ENCODE results near the gene KCMF1. TPM values are rescaled to one million over a fixed set of nuclear protein-coding genes. Genes with fewer than 3 reads are reported as not detected.

Gene KCMF1
- total RNA-seq, 8 experiments from 2014 or later = 28.9 to 54.3 (median 34.3) TPM

DNA sequence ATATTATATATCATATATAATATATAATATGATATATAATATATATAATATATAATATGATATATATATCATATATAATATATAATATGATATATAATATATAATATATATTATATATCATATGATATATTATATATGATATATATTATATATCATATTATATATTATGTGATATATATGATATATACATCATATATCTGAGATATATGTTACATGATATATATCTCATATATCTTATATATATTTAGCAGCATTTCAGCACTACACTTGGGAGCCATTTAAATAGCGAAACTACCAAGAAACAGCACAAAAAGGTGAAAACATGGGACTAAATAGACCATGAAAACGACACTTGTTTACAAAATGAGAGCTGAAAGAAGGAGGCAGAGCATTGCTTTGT is 37.3 kb downstream of the KCMF1 start:
- no peak for ATAC-seq (replicated peaks in 6 of 8)
- WGBS, 10 experiments = 88 to 100% (median 100%) methylated on average over 1 to 2 of the region's 2 CpGs; no CpG with 5 or more reads in 1 of the 10 experiments
- Histone ChIP-seq H3K4me3 (no peak overlapping the region), H3K4me1 (replicated peaks in 1 of 2) (no peaks in the 10 kb centered on the region), H3K27ac (no peak overlapping the region)
- in situ Hi-C loops (cut with MboI; ENCODE audit: low pct_unique_long_range_greater_than_20kb in 2 of 9, low sequenced_read_pairs in 9 of 9, unreplicated experiment in 9 of 9) = no loop called here

DNA sequence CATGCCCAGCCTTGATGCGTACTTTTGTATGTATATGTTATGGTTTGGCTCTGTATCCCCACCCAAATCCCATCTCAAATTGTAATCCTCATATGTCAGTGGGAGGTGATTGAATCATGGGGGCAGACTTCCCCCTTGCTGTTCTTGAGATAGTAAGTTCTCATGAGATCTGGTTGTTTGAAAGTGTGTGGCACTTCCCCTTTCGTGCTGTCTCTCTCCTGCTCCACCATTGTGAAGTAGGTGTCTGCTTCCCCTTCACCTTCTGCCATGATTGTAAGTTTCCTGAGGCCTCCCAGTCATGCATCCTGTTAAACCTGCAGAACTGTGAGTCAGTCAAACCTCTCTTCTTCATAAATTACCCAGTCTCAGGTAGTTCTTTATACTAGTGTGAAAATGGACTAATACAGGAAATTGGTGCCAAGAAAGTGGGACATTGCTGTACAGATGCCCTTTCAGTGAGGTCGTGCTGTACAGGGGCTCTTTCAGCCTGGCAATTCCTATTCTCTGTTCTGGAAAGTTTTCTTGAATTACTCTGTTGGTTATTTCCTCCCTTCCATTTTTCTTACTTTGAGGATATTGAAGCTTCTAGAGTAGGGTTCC is 38.2 kb downstream of the KCMF1 start:
- Histone ChIP-seq H3K4me3 (no peak overlapping the region), H3K27ac (no peak overlapping the region), H3K4me1 (replicated peaks in 1 of 2) (no peaks in the 10 kb centered on the region)
- in situ Hi-C loops (cut with MboI; ENCODE audit: low pct_unique_long_range_greater_than_20kb in 2 of 9, low sequenced_read_pairs in 9 of 9, unreplicated experiment in 9 of 9) = no loop called here
- no peak for ATAC-seq (replicated peaks in 6 of 8)
- WGBS, 10 experiments = 70 to 100% (median 94%) methylated on average over 1 to 2 of the region's 3 CpGs; no CpG with 5 or more reads in 1 of the 10 experiments

DNA sequence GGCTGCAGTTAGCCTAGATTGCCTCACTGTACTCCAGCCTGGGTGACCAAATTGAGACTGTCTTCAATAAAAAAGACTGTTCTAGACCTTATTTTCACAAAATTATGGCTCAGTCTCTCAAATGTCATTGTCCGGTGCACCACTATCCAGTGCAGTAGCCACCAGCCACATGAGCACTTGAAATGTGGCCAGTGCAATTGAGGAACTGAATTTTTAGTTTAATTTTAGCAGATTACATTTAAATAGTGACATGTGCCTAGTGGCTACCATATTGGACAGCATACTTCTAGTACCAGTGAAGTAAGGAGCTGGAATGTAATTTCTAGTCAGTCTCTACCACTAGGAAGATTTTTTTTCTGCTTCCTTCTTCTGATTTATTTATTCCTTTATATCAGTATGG is 39.4 kb downstream of the KCMF1 start:
- Histone ChIP-seq H3K4me3 (no peak overlapping the region), H3K27ac (no peak overlapping the region), H3K4me1 (replicated peaks in 1 of 2) (no peaks in the 10 kb centered on the region)
- WGBS, 10 experiments = 80 to 100% (median 100%) methylated on average over 1 of the region's 1 CpG; no CpG with 5 or more reads in 3 of the 10 experiments
- ATAC-seq (replicated peaks in 6 of 8) = no peak
- in situ Hi-C loops (cut with MboI; ENCODE audit: low pct_unique_long_range_greater_than_20kb in 2 of 9, low sequenced_read_pairs in 9 of 9, unreplicated experiment in 9 of 9) = no loop called here

DNA sequence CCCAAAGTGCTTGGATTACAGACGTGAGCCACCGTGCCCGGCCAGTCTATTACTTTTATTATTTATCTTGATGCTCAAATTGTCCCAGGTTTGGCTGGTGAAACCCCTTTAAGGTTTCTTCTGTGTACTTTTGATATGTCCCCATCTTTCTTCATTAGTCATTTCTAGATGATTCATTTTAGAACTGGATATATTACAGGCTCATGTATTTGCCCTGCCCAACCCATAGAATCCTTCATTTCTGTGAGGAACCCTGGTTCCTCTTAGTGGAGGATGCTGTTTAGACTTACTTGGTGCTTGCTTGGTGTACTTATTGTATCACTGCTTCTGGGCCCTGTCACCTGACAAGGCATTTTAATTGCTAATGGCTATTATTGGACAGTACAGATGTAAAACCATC is 40.1 kb downstream of the KCMF1 start:
- in situ Hi-C loops (cut with MboI; ENCODE audit: low pct_unique_long_range_greater_than_20kb in 2 of 9, low sequenced_read_pairs in 9 of 9, unreplicated experiment in 9 of 9) = no loop called here
- WGBS, 10 experiments = 90 to 100% (median 100%) methylated on average over 1 to 3 of the region's 3 CpGs; no CpG with 5 or more reads in 3 of the 10 experiments
- ATAC-seq (replicated peaks in 6 of 8) = no peak

DNA sequence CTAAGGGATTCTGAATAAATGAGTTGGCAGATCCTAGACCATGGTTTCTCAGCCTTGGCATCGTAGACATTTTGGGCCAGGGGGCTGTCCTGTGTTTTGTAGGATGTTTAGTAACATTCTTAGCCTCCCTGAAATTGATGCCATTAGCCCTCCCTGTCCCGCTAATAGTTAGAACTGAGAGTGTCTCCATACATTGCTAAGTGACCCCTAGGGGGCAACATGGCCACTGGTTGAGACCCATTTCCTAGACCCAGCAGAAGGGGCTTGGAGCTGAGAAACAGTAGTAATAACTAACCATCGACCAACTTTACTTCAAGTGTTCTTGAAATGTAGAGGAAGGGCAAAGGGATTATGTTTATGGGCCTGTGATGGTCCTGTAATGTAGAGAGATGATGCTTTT is 40.8 kb downstream of the KCMF1 start:
- WGBS, 10 experiments = 40 to 100% (median 69%) methylated on average over 1 to 2 of the region's 3 CpGs; no CpG with 5 or more reads in 4 of the 10 experiments
- no peak for ATAC-seq (replicated peaks in 6 of 8)
- in situ Hi-C loops (cut with MboI; ENCODE audit: low pct_unique_long_range_greater_than_20kb in 2 of 9, low sequenced_read_pairs in 9 of 9, unreplicated experiment in 9 of 9) = no loop called here
- Histone ChIP-seq H3K4me3 (no peak overlapping the region), H3K27ac (no peak overlapping the region), H3K4me1 (replicated peaks in 1 of 2) (no peaks in the 10 kb centered on the region)

More for the DNA sequence above, 40.1 kb downstream of the KCMF1 start:
- Histone ChIP-seq H3K27ac (no peak overlapping the region), H3K4me3 (no peak overlapping the region), H3K4me1 (replicated peaks in 1 of 2) (no peaks in the 10 kb centered on the region)

DNA sequence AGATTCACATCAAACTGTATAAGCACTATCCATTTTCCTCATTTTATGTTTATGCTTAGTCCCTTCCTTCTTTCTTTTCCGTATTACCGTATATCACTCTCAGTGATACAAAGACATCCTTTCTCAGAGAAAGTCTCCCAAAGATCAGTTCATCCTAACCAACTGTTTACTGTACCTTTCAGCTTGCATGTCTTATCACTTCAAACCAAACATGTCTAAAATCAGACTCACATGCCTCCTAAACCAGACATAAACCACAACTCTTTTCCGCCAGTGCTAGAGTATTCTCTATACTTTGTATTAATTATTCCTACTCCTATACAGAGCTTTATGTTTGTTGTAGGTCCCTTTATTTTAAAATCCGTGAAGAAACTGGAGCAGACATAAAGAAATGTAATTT is 41.5 kb downstream of the KCMF1 start:
- WGBS, 10 experiments = 67 to 100% (median 94%) methylated on average over 2 to 4 of the region's 4 CpGs
- no peak overlapping the region for H3K27ac ChIP-seq
- H3K4me3 ChIP-seq = no peak overlapping the region
- in situ Hi-C loops (cut with MboI; ENCODE audit: low pct_unique_long_range_greater_than_20kb in 2 of 9, low sequenced_read_pairs in 9 of 9, unreplicated experiment in 9 of 9) = no loop called here
- no peak for ATAC-seq (replicated peaks in 6 of 8)
- H3K4me1 ChIP-seq (replicated peaks in 1 of 2) = no peaks in the 10 kb centered on the region

DNA sequence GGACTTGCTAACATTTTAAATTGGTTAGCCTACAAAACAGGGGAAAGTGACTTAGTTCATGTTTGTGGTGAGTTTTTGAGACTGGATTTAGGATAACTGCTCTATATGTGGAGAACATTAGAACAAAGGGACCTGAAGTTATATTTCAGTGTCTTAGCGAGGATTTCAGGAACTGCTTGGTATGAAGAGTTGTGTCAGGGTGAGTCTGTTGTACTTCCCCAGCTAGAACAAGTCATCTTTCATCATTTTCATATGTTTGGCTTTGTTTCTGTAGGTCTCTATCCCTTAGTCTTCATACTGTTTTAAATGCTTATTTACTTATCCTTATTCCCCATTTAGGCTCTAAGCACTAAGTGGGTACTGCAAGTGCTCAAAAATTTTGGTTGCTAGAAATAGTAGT is 41.9 kb downstream of the KCMF1 start:
- WGBS, 10 experiments = 50 to 100% (median 100%) methylated on average over 1 of the region's 1 CpG; no CpG with 5 or more reads in 3 of the 10 experiments
- Histone ChIP-seq H3K4me3 (no peak overlapping the region), H3K27ac (no peak overlapping the region), H3K4me1 (replicated peaks in 1 of 2) (no peaks in the 10 kb centered on the region)
- ATAC-seq (replicated peaks in 6 of 8) = no peak
- in situ Hi-C loops (cut with MboI; ENCODE audit: low pct_unique_long_range_greater_than_20kb in 2 of 9, low sequenced_read_pairs in 9 of 9, unreplicated experiment in 9 of 9) = no loop called here

DNA sequence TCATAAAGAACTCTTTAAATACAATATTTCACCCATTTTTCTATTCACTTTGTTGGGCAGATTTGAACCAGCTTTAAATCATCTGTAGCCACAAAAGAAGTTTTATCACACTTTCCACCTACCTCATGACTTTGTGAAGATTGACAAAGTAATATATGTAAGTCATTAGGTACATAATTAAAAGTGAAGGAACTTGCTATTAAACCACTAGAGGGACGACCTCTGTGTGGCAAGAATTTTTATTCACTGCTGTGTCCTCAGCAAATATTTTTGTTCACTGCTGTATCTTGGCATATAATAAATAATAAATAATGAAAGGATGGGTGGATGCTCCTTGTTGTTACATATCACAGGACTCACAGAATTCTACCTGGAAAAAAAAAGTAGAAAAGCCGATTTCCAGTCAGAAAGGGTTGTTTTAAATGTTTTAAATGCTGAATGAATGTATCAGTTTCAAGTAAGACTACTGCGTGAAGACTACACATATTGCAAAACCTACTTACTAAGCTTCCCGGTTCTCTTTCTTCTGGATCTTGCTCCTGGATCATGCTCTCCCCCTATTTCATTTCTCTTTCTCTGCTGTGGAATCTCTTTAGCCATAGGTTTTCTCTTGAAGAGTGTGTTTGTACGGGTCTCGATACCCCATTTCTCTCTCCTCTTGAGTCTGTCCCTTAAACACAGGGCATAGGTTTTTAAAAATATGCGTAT is 44.8 kb downstream of the KCMF1 start:
- WGBS, 10 experiments = 19 to 100% (median 90%) methylated on average over 1 to 7 of the region's 7 CpGs
- in situ Hi-C loops (cut with MboI; ENCODE audit: low pct_unique_long_range_greater_than_20kb in 2 of 9, low sequenced_read_pairs in 9 of 9, unreplicated experiment in 9 of 9) = no loop called here
- Histone ChIP-seq H3K4me1 (replicated peaks in 1 of 2) (no peaks in the 10 kb centered on the region), H3K4me3 (no peak overlapping the region), H3K27ac (no peak overlapping the region)
- no peak for ATAC-seq (replicated peaks in 6 of 8)

DNA sequence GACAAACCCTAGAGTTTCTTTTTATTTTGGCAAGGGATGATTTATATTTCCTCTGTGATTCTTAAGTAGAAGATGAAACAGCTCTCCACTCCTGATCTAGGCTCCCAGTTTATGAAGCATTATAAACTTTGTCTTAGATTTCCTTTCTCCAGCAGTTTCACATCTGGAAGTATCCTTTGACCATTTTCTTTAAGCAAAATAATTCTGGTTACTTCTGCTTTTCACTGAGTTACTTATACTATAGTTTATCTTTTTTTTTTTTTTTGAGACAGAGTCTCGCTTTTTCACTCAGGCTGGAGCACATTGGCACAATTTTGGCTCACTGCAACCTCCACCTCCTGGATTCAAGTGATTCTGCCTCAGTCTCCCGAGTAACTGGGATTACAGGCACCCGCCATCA is 45.5 kb downstream of the KCMF1 start:
- no peak for ATAC-seq (replicated peaks in 6 of 8)
- 84 to 100% (median 100%) methylated on average over 1 to 3 of the region's 3 CpGs for WGBS, 10 experiments
- Histone ChIP-seq H3K4me3 (no peak overlapping the region), H3K27ac (no peak overlapping the region), H3K4me1 (replicated peaks in 1 of 2) (no peaks in the 10 kb centered on the region)
- in situ Hi-C loops (cut with MboI; ENCODE audit: low pct_unique_long_range_greater_than_20kb in 2 of 9, low sequenced_read_pairs in 9 of 9, unreplicated experiment in 9 of 9) = no loop called here

DNA sequence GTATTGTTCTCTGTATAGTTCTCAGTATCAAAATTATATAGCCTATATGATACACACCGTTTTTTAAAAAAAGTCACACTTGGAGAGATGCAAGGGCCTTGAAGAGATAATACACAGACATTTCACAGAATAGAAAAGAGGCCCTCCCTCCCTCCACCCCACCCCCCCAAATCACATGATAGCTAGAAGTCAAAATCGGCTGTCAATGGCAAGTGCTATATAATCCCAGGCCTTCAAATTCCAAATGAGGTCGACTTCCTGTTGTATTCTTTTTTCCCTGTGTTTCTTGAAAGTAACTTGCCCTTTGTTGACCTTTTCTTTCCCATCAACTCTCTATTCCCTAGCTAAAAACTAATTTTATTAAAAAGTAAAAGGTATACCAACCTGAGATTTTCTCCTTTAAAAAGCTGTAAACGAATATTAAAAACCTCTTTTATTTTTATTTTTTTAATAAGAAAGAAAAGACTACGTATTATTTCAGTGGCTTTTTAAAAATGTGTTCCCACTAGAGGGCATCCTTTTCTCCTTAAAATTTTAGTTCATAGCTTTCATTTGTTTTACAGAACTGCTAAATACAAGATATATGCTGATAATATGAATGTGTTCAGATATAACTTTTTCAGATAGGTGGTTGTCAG is 46.6 kb downstream of the KCMF1 start:
- in situ Hi-C loops (cut with MboI; ENCODE audit: low pct_unique_long_range_greater_than_20kb in 2 of 9, low sequenced_read_pairs in 9 of 9, unreplicated experiment in 9 of 9) = no loop called here
- no peak overlapping the region for H3K27ac ChIP-seq
- peak in 1 of 8 experiments; percentile 31 for ATAC-seq (replicated peaks in 6 of 8)
- H3K4me1 ChIP-seq (replicated peaks in 1 of 2) = no peaks in the 10 kb centered on the region
- no peak overlapping the region for H3K4me3 ChIP-seq
- 0 to 67% (median 34%) methylated on average over 1 to 5 of the region's 5 CpGs for WGBS, 10 experiments

DNA sequence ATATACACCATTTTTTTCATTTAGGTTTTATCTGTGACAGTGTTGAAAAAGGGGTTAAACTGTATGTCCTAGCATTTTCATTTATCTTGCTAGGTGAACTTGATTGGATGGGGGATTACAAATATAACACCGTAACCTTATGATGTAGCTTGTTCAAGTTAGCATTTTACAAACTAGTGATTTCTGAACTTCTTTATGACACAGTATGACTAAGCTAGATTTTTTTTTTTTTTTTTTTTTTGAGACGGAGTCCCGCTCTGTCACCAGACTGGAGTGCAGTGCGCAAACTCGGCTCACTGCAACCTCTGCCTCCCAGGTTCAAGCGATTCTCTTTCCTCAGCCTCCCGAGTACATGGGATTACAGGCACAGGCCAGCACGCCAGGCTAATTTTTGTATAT is 47.1 kb downstream of the KCMF1 start:
- WGBS, 10 experiments = 75 to 100% (median 100%) methylated on average over 1 to 4 of the region's 8 CpGs

DNA sequence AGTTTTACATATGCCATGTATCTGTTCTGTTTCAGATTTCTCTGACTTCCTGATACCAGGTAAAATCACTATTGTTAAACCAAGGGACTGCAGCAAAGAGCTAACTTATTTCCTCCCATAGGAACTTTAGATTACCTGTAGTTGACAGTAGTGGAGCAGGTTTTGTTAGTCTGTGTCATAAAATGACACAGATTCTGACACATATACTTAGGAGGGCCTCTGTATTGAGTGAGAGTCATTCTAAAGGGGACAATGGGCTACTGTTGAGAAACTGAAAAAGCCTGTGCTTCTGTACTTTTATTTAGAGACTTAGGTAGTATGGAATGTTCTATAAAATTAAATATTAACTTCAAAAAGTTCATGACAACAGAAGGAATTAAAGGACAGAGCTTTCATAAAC is 48.2 kb downstream of the KCMF1 start:
- no peaks in the 10 kb centered on the region for H3K4me1 ChIP-seq (replicated peaks in 1 of 2)
- in situ Hi-C loops (cut with MboI; ENCODE audit: low pct_unique_long_range_greater_than_20kb in 2 of 9, low sequenced_read_pairs in 9 of 9, unreplicated experiment in 9 of 9) = no loop called here
- ATAC-seq (replicated peaks in 6 of 8) = no peak
- H3K27ac ChIP-seq = no peak overlapping the region
- H3K4me3 ChIP-seq = no peak overlapping the region

More for the DNA sequence above, 47.1 kb downstream of the KCMF1 start:
- in situ Hi-C loops (cut with MboI; ENCODE audit: low pct_unique_long_range_greater_than_20kb in 2 of 9, low sequenced_read_pairs in 9 of 9, unreplicated experiment in 9 of 9) = no loop called here
- no peak overlapping the region for H3K27ac ChIP-seq
- H3K4me3 ChIP-seq = no peak overlapping the region
- no peak for ATAC-seq (replicated peaks in 6 of 8)
- H3K4me1 ChIP-seq (replicated peaks in 1 of 2) = no peaks in the 10 kb centered on the region

DNA sequence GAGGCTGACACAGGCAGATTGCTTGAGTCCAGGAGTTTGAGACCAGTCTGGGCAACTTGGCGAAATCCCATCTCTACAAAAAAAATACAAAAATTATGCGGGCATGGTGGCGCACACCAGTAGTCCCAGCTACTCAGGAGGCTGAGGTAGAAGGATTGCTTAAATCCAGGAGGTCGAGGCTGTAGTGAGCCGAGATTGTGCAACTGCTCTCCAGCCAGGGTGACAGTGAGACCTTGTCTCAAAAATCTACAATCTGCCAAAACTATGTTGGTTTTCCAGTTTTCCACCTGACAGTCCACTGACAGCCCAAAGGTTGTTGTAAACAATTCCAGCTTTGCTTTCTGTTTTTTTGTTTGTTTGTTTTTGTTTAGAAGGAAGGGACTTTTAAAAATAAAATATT is 51.3 kb downstream of the KCMF1 start:
- ATAC-seq (replicated peaks in 6 of 8) = no peak
- in situ Hi-C loops (cut with MboI; ENCODE audit: low pct_unique_long_range_greater_than_20kb in 2 of 9, low sequenced_read_pairs in 9 of 9, unreplicated experiment in 9 of 9) = no loop called here
- H3K27ac ChIP-seq = no peak overlapping the region
- H3K4me1 ChIP-seq (replicated peaks in 1 of 2) = no peaks in the 10 kb centered on the region
- 92 to 100% (median 97%) methylated on average over 3 to 5 of the region's 5 CpGs; no CpG with 5 or more reads in 4 of the 10 experiments for WGBS, 10 experiments
- H3K4me3 ChIP-seq = no peak overlapping the region
